Effector CD8-positive, alpha-beta T cell (primary cell): Measurements from ENCODE around the gene MIAT.

Experiments used
- DNase-seq: peaks from one replicate; lab custom pipeline; 2025; lab: John Stamatoyannopoulos, UW

The MIAT gene

DNA sequence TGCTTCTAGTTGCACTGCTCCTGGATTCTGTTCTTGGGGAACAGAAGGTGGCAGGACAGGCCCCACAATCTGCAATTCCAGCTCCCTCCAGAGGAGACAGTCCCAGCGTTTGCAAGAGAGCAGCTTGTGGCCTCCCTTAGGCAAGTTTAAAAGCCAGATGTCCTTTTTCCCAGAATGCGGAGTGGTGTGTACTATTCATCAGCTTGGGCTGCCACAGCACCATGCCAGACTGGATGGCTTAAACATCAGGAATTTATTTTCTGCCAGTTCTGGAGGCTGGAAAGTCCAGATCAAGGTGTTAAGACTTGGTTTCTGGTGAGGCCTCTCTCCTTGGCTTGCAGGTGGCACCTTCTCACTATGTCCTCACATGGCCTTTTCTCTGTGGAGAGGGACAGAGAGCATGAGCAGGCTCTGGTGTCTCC, 11.7 kb downstream of the MIAT start:
- DNase-seq, result no peak

DNA sequence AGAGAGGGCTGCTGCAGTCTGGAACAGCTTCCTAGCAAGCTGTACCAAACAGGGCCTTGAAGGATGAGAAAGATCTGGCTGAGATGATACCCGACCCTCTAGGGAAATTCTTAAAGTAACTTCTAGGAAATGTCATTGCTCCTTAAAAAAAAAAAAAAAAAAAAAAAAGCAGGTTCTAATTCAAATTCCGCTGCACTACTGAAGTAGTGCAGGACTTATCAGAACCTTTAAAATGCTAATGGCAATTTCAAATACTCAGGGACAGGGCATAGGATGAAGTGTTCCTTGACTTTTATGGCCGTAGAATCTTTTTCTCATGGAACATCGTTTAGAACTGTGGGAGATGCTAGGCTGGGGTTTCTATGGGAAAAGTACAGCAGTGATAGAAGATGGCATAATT, 13.1 kb downstream of the MIAT start:
- no peak for DNase-seq

DNA sequence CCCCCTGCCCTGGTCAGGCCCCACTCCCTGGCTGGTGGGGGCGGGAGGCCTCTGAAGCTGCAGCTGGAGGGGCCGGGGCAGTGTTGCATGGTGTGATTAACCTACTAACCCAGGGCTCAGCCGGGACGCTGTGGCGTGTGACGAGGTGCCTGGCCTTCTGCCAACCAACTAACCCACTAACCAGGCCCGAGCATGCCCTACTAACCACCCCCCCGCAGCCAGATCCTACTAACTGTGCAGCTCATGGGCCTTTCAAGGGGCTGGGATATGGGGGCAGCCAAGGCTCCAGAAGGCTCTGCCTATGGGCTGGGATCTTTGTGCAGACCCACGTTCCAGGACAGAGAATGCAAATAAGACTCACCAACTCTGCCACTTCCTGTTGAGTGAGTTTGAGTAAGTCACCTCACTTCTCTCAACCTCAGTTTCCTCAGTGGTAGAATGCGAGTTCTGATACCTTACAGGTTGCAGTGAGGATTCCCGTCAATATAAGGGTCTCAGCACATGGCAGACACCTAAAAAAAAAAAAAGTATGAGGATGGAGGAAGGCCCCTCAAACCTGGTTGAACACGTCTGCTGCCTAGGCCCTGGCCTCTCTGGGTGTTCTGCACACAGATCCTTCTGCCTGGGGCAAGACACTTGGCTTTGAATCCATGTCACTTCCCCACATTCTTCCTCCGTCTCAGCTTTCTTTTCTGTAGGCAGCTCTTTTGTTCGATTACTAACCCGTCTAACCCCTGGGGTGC, 14.1 kb downstream of the MIAT start:
- peak; percentile 30 for DNase-seq

DNA sequence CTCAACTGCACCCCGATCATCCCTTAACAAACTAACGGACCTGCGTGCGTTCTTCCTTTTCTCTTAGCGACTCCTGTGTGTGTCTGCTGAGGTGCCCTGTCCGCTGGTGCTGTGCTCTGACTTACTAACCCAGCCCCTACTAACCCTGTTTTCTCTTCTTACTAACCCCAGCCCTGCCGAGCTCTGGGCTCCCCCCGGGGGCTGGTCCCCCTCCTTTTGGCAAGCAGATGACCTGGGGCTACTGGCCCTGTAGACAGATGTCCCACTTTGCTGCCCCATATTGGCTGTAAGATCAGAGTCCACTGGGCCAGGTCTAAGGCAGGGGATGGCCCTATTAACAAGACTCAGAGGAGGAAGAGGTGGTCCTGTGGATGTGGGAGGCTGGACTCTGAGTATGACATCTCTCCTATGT, 14.7 kb downstream of the MIAT start:
- no peak for DNase-seq

DNA sequence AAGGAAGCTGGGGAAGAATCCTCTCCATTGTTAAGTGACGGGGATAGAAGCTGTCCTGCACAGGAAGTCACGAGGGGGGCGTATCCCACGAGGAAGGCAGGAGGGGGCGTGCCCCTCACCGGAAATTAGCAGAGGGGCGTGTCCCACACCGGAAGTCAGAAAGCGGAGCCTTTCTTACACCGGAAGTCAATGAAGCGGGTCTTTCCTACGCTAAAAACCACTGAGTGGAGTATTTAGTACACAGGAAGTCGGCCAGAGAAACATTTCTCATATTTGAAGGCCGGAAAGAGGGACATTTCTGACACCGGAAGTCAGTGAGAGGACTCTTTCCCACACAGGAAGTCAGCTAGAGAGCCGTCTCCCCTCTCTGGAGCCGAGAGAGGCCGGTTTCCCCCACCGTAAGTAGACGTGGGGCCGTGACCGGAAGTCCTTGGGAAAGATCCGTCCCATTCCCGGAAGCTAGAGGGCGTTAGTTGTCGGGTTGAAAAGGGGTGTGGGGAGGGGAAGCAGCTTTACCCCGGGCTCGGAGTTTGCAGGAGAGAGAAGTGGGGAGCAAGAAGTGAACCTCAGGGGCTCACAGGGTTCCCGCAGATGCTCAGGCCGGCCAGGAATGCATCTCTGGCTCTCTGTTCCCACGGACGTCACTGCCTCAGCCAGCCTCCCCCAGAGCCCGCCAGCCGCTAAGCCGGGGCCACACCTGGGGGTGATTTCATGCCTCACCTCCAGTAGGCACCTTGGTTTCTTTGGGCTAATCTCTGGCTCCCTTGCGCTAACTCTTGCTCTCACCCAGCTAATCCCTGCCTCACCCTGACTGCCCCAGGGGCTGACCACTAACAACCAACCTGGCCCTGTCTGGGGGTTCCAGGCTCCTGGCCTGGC, 15.4 kb downstream of the MIAT start:
- DNase-seq, result peak; percentile 82

DNA sequence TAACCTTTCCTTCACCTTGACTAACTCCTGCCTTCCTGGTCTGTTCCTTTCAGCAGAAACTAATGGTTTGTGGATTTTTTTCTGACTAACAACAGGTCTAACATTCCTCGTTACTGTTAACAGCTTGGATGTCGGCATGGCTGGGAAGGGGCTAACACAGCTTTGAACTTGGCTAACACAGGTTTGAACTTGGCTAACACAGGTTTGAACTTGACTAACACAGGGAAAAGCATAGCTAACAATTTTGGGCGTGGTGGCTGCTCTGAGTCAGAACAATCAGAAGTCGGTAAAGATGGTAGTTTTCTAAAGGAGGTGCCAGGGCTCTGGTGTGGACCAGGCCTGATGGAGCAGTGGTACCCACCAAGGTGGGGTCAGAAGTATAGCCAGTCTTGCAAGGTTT, 16.1 kb downstream of the MIAT start:
- no peak for DNase-seq

DNA sequence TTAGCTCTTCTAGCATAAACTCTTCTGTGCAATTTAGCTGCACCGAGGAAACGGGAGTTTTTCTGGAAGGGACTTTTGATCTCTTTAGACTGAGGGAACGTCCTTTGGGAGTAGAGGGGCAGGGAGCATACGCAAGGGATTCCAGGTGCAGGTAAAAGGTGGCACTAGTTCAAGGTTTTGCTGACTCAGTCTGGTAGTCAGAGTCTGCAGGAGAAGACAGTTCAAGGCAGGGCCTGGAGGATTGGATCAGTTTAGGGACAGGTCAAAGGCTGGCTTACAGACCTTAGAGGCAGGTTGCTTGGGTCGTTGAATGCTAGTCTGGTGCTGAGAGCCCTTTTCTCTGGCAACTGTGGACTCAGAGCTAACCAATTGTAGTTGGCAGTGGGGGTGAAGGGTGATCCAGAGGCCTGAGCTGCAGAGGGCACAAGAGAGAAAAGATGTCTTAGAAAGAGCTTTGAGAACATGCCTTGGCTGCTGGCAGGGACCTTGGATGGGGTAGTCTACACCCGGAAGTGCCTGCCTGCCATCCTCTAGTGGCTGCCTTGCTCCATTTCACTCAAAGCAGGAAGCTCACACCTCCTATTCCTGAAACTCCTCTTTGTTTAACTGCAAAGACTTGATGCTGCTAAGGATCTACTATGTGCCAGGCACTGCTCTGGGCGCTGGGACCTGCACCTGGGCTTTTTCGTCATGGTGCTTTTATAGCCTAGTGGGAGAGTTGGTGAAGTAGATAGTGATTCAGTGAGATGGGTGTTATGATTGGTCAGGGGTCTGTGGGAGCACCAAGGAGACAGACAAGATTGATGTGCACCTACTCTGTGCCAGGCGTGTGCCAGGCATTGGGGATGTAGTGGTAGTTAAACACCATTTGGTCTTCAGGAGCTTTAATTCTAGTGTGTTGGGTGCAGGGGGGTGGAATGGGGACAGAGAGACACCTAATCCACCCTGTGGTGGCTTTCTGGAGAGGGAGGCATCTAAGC, 17.1 kb downstream of the MIAT start:
- no peak for DNase-seq

DNA sequence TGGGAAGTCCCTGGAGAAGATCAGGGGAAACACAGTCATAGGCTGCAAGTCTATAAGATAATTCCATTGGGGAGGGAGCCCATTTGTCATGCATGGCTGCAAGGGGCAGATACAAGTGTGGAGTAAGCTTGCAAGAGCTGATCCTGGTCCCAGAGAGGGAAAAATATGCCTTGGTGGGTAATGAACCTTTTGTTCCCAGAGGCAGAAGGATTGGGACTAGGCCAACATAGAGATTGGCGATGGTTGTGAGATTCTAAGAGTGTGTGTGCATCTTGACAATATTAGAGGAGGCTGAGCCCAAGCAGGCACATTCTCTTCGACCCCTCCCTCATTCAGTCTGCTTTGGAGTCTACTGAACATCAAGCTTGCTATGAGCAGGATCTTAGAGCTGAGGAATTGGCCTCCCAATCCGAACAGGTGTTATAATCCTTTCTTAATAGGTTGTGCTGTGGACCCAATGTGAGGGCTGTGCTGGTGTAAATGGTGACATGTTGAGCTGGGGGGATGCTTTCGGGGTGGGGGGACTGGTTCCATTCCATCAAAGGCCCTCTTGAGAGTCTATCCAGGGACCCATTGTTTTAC, 18.4 kb downstream of the MIAT start:
- DNase-seq, result no peak

DNA sequence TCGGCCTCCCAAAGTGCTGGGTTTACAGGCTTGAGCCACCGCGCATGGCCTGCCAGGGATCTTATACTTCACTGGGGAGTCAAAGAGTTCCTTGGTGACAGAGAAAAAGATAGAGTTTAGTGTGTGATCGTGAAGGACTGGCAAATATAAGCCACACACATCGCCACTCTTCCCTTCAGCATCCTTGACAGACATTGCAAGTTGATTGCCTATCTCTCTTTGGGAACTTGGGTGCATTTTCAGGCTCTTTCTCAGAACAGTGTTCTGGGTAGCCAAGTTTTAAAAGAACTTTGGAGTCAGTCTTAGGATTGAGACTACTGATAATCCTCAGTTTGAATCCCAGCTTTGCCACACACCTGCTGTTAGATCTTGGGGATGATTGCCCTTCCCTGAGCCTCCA, 19.8 kb downstream of the MIAT start:
- no peak for DNase-seq

DNA sequence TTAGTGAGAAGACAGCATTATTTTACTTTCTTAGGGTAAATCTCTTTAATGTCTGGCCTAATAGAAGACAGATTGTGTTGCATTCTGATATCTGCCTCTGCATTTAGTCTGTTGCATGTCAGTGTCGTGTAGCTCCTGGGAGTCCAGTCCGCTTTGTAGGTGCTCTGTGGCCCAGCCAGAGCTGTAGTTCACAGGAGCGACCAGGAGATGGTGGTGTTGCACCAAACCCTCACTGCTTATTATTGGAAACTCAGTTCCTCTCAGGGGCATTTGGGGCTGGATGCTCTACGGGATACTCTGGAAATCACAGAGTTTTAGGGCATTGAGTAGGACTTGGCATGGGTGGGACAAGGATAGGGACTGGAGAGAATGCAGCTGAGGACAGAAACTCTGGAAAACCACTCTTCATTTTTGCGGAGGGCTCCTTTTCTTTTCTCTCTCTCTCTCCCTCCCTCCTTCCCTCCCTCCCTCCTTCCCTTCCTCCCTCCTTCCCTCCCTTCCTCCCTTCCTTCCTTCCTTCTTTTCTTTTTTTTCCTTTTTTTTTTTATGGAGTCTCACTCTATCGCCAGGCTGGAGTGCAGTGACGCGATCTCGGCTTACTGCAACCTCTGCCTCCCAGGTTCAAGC, 21.7 kb downstream of the MIAT start:
- DNase-seq, result peak; percentile 60

DNA sequence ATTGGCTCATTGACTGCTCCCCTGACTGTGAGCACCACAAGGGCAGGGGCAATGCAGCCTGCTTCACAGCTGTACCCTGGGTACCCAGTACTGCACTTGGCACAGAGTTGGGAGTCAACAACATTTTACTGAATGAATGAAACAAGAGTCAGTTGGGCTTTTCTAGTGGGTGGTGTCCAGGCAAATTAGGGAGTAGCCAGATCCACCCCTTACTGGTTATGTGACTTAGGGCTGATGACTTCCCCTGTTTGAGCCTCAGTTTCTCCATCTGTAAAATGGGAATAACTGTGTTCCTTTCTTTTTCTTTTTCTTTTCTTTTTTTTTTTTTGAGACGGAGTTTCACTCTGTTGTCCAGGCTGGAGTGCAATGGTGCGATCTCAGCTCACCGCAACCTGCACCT, 23.1 kb downstream of the MIAT start:
- DNase-seq, result no peak

DNA sequence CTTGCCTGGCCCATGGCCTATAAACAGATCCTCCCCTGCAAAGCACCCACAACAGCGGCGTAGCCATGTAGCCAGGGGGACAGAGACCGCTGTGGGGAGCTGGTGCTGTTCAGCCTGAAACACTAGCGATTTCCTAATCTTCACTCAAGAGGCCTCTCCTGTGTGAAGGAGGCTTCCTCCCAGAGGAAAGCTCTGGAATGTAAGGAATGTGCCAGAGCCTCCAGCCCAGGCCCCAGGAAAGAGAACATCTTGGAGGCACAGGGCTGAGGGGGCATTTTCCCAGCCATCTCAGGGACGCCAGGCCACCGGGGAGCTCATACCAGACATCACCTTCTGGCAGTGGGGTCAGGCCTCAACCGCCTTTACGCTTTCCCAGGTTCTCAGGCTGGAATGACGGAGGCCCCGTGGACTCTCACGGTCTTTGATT, 24.0 kb downstream of the MIAT start:
- no peak for DNase-seq

DNA sequence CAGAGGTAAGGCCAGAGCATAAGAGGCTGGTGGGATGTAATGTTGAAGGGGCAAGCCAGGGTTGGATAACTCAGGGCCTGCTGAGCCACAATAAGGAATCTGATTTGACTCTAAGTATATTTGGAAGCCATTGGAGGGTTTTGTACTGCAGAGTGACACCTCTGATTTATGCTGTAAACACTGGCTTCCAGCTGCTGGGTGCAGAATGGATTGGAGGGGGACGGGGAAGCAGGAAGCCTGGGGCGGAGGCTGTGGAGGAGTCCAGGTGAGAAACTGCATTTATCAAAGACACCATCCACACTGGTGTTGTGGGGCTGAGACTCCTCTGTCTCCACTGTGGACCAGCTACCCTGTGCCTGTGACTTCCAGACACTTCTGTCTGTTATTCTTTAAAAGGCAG, 26.8 kb downstream of the MIAT start:
- no peak for DNase-seq

DNA sequence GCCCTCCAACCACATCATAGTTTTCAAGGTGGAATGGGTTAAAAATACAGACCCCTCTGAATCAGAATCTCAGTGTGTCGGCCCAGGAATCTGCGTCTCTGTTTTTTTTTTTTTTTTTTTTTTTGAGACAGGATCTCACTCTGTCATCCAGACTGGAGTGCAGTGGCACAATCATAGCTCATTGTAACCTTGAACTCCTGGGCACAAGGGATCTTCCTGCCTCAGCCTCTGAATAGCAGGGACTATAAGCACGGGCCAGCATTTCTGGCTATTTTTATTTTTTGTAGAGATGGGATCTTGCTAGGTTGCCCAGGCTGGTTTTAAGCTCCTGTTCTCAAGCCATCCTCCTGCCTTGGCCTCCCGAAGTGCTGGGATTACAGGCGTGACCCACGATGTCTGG, 28.2 kb downstream of the MIAT start:
- DNase-seq, result no peak

DNA sequence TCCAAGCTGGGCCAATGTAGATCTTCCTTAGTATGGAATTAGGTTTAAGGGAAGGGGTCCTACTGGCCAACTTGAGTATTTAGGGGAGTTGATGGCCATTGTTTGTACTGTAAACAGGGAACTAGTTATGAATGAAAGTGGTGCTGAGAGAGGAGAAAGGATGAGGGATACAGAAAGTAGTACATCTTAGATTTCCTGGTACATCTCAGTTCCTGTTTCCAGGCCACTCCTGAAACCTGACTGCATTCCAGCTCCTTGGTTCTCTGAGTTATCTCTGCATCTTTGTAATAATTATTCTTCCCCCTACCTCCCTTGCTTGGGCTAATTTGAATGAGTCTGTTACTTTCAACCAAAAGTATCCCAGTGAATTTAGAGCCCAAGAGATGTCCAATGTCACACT, 30.1 kb downstream of the MIAT start:
- DNase-seq, result no peak

DNA sequence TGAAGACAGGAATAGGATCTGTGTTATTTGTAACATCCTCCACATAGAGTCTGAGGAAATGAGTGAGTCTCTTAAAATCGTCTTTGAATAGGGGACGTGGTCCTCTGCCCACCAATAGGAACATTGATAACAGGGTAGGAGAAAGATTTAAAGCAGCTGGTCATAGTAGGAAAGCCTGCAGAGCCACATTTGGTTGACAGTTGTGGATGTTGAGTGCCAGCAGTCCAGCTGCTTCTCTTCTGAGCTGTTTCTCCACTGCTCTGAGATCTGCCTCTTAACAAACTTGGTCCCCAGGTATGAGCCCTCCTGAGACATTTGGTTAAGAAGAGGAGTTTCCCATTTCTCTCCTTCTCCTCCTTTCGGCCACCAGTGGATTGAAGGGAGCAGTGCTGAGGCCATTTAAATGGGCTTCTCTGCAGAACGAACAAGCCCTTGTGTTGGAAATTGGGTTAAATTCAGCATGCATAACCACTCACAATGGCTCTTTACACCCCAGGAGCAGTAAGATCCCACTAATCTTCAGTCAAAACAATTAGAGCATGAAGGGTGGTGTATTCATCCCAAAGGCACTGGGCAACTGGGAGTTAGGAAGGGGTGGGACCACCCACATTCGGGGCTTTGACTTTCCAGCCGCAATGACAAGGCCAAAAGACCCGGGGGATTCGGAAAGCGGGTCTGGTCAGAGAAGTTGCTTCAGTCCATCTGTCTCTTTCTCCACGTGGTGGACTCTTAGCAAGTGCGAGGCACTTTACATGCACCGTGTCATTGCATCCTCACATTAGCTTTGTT, 32.3 kb downstream of the MIAT start:
- no peak for DNase-seq

DNA sequence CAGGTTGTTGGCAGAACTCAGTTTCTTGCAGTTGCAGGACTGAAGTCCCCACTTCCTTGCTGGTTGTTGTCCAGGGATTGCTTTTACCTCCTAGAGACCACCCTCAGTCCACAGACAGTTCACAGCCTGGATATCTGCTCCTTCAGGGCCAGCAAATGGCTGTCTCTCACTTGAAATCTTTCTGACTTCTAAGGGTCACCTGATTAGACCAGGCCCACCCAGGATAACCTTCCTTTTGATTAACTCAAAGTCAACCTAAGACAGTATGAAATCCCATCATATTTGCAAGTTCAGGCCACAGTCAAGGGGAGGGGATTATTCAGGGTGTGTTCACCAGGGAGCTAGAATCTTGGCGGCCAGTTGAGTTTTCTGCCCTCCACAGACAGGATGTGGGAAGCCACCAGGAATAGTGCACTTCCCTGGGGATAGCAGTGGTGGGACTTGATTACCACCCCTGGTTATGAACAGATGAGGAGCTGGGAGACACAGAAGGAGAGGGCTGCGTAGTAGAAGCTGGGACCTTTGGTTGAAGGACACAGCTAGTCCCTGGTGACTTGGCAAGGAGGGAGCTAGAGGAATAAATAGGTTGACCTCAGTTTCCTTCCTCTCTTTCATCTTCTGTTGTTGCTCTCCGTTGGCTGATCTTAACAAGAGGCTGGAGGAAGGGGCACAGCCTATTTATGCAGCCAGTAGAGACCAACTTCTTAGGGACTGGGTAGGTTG, 33.4 kb downstream of the MIAT start:
- DNase-seq, result no peak

DNA sequence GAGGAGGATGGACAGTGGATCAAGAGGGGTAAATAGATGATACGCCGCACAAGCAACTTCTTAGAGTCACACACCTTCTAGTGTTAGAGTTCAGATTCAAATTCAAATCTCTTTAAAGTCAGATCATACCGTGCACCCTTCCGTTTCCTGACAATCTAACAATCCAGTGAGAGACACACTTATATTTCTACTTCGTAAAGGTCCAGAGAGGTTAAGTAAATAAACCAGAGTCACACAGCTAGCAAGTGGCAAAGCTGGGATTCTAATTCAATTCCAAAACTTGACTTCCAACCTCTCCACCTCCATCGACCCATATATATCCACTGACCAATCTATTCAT, 34.0 kb downstream of the MIAT start:
- no peak for DNase-seq

DNA sequence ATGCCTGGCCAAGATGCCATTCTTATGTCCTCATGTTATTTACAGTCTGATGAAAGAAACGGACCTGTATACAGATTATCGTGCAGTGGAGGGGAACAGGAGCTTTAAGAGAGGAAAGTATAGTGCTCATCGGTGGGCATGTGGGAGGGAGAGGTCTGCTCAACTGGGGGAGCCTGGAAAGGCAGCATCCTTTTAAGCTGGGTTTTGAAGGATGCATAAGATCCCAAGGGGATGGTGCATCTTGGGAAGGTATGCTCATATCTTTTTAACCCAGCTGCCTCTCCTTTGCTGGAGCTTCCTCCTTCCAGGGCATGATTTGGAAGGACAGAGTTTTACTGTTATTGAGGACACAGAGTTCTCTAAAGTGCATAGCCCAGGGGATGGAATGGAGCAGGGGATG, 34.8 kb downstream of the MIAT start:
- no peak for DNase-seq

DNA sequence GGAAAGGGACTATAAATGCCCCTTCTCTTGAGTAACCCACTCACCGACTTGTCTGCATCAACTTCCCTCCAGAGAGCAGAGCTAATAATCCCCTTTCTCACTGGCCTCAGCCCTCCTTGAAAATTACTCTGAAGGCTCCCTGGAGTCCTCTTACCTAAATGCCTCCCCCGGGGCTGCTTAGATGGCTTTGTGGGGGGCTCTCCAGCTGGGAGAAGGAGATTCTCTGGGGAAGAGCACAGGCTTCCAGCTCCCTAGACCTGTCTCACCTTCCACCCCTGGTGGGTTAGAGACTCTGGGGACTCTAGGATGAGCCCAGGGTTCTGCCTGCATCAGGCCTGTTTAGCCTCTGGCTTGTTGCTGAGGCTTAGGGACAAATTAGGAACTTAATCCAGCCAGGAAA, 39.8 kb downstream of the MIAT start:
- DNase-seq, result no peak
